Germinal center (tissue), 1 donor: ENCODE results near the gene SSTR5.
"Not testable (repeated sequence)": the region's sequence is repeated elsewhere in the genome, so short reads cannot be mapped to it uniquely, and the experiment has no call there.

Source experiments
- DNase-seq: peaks from one replicate; pipeline ENCODE4 v3.0.0; 2012; ENCODE audit warnings: mixed read lengths, low spot score

SSTR5 gene

DNA sequence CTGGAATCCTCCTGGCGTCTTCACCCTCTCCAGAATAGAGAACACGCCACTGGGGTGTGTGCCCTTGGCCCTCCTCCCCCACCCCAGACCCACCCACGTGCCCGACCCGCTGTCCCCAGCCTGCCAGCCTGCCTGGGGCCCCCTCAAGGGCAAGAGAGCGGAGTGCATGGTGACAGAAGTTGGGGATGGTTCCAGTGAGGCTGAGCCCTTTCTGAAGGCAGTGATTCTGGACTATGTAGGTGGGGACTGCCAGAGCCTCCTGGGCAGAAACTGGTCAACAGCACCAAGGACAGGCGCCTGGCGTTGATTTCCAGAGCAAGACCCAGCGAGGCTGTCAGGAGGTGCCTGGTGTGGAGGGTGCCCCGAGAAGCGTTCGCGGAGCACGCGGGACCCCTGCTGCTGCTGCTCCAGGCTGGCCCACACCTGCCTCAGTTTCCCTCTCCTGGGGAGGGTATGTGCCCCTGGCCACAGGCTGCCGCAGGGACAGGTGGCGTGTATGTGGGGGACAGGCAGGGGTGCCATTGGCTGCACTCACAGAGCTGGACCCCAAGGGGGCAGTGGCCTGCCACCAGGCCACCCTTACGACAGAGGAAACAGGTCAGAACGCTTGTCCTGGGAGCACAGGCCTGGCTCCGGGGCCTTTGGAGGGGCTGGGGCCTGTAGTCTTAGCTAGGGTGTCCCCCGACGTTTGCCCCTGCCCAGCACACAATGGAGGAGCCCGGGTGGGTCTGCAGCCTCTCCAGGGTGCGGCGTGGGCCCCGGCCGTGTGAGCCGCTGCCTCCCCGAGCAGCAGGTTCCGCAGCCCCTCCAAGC, 1.2 kb downstream of the SSTR5 start:
- no peak for DNase-seq

DNA sequence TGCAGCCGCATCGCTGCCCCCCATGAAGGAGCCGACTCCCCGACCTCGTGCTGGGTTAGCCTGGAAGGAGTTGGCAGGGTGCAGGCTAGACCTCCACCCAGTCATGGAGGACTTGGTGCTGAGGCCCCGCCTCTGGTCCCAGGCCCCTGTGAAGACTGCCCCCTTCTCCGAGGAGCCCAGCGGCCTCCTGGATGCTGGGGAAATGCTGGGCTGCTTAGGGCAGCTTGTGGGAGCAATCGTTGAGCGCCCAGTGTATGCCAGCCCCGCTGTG, 1.8 kb downstream of the SSTR5 start:
- DNase-seq, result no peak

GRCh38 chr16:1075546-1075945, 3.0 kb downstream of the SSTR5 start:
- no peak for DNase-seq

GRCh38 chr16:1076801-1077576, 4.4 kb downstream of the SSTR5 start:
- DNase-seq, result no peak

DNA sequence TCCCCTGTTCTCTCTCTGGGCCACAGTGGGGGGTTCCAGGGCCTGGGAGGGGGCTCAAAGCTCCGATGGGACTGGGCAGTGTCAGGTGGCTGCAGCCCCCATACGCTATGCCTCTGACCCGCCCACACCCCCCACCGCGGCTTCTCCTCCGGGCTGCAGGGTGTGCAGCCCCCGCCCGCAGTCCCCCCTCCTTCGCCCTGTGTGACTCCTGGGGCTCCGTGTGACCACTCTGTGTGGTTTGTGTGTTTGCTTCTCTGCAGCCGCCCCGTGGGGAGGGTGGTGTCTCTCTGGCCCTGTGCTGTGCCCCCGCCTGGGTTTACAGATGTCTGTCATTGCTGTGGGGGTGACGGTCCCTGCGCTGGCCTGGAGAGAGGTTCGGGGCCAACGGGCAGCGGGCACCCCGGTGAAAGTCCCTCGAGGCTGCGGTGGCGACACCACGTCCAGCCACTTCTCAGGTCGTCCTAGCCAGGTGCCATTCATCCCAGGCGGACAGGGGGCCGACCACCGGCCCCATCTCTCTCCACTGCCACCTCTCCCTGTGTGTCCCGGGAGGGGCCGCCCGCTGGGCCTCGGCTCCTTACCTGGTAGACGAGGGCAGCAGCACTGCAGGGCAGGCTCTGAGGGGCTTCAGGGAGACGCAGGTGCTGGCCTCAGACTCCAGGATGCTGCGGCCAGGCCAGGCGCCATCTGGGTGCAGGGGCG, 5.5 kb downstream of the SSTR5 start:
- DNase-seq, result no peak

DNA sequence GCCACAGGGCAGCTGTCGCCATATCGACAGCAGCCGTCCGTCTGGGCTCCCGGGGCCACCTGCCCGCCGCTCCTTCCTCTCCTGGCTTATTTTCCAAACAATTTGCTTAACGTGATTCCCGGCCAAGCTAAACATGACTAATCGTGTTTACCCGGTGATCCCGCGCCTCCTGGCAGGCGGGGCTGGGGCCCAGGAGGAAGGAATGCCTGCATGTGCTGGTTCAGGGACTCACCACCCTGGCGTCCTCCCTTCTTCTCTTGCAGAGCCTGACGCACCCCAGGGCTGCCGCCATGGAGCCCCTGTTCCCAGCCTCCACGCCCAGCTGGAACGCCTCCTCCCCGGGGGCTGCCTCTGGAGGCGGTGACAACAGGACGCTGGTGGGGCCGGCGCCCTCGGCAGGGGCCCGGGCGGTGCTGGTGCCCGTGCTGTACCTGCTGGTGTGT, 6.1 kb downstream of the SSTR5 start:
- DNase-seq, result no peak

- DNase-seq, result no peak
Measured at GRCh38 chr16:1079341-1079740, 6.8 kb downstream of the SSTR5 start.

- no peak for DNase-seq
Measured at GRCh38 chr16:1079786-1080525, 7.4 kb downstream of the SSTR5 start.

DNA sequence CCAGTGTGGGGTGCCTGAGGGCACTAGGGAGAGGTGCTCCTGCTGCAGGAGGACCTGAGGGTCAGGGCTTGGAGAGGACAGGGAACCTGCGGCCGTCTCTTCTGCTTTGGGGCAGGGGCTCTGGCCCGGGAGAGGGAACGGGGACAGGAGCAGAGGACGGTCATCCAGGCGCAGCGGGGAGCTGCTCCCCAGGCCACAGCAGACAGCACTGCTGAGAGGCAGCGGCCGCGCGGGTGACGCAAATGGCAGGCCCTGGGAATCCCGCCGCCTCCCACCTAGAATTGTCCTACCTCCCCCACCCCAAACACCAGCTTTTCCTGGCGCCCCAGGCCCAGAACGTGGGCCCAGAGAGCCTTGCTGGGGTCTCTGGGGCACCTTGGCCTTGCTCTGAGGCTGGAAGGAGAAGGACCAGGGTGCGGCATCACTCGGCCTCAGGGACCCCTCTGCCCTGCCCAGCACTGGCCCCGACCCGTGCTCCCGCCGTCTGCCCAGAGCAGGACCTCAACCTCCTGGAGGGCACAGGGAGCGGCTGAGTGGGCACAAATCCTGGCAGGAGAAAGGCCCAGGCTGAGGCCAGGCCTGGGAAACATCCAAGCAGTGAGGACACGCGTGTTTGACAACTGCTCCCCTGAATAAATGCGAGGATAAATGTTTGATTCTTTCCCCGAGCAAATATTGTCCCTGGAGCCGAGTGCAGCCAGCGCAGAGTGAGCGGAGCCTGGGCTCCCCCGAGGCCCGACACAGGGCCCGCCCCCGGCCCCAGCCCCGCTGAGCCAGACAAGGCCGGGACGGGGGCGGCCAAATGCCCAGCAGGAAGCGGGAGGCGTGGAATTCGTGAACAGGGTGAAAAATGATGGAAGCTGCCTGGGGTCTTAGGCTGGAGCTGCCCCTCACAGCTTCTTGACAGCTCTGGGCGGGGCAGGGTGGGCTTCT, 8.5 kb downstream of the SSTR5 start:
- DNase-seq, result no peak

GRCh38 chr16:1081734-1082265, 9.3 kb downstream of the SSTR5 start:
- DNase-seq, result no peak

- no peak for DNase-seq
Measured at GRCh38 chr16:1082266-1082951, 9.9 kb downstream of the SSTR5 start.

DNA sequence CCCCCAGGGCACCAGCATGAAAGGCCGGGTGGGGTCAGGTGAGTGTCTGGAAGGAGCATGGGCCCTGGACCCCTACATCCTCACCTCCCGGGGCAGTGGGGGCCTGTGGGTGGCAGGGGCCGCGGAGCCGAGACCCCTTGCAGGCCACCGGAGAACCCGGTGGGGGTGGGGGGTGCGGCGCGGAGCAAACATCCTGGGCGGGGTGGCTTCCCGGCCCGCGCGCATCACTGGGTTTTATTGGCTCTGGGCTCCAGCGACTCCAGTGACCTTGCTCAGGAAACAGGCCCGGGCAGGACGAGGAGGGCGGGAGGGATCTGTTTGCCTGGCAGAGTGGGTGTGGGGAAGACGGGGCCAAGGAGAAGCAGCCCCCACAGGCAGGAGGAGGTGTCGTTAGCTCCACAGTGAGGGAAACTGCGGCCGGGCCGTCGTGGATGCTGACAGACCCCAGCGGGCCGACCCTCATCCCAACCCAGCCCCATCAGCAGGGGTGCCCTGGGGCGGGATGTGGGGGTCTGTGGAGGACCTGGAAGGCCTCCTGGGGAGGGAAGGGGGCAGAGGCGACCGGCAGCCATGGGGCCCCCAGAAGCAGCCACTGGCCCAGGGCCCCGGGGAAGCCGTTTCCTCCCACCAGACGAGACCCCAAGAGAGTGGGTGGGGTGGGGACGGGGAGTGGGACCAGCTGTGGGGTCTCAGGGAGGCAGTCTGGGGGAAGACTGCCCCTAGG, 10.6 kb downstream of the SSTR5 start:
- DNase-seq, result no peak

DNA sequence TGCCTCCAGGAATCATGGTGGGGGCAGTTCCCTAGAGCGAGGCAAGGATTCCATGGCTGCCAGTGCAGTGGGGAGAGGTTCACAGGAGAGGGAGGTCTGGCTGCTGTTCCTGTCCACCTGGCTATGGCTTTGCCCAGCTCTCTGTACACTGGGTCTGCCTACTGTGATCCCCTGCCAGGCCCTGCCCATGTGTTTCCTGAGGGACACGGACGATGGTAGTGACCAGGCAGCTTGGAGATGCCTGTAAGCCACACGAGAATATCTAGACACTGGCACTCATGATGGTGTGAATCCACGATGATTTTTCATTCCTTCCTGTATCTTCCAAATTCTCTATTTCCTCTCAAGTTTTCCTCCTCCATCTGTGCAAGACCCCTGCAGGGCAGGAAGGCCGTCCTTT, 12.4 kb downstream of the SSTR5 start:
- DNase-seq, result no peak

- not testable (repeated sequence) for DNase-seq
Measured at GRCh38 chr16:1086443-1086842, 13.9 kb downstream of the SSTR5 start.

GRCh38 chr16:1088295-1089170, 16.0 kb downstream of the SSTR5 start:
- DNase-seq, result no peak

GRCh38 chr16:1089439-1089821, 16.9 kb downstream of the SSTR5 start:
- no peak for DNase-seq

DNA sequence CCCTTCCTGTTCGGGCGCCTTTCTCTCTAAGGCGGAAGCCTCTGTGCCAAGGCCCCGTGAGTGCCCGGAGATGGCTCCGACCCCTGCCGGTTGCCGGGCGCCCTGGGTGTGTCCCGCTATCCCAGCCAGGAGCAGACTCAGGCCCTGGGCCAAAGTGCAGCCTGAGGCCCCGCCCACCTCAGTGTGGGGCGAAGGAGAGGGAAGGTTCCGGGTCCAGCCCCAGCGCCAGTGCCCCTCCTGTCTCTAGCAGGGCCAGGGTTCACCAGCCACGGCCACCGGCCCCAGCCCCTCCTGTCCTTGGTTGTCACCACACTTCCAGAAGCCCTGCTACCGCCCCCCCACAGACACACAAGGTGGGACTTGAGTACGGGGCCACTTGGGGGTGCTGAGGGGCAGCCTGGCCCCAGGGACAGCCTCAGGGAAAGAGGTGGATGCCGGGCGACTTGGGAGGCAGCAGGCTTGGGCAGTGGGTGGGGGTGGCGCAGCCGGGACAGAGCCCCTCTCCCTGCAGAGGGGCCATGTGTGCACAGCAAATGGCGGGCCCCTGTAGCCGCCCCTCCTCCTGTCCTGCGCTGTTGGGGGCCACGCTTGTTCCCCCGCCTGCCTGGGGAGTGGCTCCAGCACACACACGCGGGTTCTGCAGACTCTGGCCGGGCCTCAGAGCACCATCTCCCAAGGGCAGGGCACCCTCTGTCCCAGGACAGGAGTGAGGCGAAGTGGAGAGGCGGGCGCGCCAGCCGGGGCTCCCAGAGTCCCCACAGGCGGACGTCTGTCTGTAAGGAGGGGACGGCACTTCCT, 17.5 kb downstream of the SSTR5 start:
- DNase-seq, result no peak
